ENCODE measurements around the gene ACAN. TPM values are rescaled to one million over a fixed set of nuclear protein-coding genes. Genes with fewer than 3 reads are reported as not detected.

Gene ACAN
- total RNA-seq, 4 donors from 2014 or later, result 0.60 to 11.4 (median 1.8) TPM

DNA sequence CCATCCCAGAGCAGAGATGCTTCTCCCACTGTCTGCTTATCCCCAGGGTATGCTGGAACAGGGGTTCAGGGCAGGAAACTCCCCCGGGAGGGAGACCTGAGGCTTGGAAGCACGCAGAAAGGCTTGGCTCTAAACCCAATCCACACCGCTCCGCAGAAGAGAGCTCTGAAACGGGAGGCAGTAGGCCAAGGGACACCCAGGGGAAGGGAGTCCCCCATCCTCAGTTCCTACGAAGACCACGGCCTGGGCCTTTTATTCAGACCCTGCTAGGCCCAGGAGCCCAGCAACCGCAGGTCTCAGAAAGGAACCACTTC is 93.9 kb downstream of the ACAN start:
- peaks cover 0 to 31% (median 0%) of the 10 kb centered on the region in 3 donors for H3K36me3 ChIP-seq
- H3K4me1 ChIP-seq, result peaks cover 0 to 36% (median 23%) of the 10 kb centered on the region in 4 donors
- no peak overlapping the region for H3K4me3 ChIP-seq
- H3K9me3 ChIP-seq, result no peaks in the 10 kb centered on the region
- peak overlapping the region in 2 of 4 donors; percentile 66 to 84 for H3K27ac ChIP-seq
- no peak for DNase-seq (ENCODE audit: low spot score in 2 of 2)
- 19 to 22% methylated on average over 7 to 8 of the region's 8 CpGs for WGBS, 2 donors
- TF ChIP-seq POLR2A (IDR thresholded peaks at IDR 0.05), result no peak
- TF ChIP-seq, protein P1, sequence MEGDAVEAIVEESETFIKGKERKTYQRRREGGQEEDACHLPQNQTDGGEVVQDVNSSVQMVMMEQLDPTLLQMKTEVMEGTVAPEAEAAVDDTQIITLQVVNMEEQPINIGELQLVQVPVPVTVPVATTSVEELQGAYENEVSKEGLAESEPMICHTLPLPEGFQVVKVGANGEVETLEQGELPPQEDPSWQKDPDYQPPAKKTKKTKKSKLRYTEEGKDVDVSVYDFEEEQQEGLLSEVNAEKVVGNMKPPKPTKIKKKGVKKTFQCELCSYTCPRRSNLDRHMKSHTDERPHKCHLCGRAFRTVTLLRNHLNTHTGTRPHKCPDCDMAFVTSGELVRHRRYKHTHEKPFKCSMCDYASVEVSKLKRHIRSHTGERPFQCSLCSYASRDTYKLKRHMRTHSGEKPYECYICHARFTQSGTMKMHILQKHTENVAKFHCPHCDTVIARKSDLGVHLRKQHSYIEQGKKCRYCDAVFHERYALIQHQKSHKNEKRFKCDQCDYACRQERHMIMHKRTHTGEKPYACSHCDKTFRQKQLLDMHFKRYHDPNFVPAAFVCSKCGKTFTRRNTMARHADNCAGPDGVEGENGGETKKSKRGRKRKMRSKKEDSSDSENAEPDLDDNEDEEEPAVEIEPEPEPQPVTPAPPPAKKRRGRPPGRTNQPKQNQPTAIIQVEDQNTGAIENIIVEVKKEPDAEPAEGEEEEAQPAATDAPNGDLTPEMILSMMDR (IDR thresholded peaks at IDR 0.05), result no peak
- TF ChIP-seq EP300 (IDR thresholded peaks at IDR 0.05), result no peak
- H3K27me3 ChIP-seq, result peaks cover 0 to 28% of the 10 kb centered on the region in 2 donors

DNA sequence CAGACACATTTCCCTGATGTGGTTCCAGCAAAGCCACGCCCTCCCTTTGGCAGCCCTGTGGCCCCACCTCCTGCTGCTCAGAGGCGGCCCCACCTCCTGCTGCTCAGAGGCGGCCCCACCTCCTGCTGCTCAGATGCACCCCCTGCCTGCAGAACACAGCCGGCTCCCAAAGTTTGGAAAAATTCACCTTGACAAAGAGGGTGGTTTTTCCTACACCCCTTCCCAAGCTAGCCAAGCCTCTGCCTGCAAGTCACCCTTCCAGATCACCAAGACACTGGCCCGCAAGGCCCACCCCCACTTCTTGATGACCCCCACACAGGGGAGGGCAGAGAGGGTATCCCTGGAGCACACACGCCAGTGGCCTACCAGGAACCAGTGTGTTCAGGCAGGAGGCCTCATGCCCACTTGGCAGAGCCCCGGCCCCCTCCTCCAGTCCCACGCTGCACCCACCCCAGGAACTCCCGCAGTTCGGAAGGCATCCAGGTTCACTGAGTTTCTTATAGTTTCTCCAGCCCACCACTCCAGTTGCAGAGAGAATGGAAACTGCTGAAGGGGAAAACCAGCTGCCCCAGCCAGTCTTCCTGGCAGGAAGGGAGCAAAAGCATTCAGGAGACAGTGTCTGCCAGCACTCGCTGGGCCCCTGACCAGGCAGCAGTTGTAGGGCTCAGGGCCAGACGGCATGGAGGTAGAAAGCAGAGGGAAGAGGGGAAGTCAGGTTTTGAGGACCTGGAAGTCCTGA is 94.4 kb downstream of the ACAN start:
- Histone ChIP-seq H3K27me3 (peaks cover 0 to 28% of the 10 kb centered on the region in 2 donors), H3K4me1 (peaks cover 0 to 36% (median 23%) of the 10 kb centered on the region in 4 donors), H3K9me3 (no peaks in the 10 kb centered on the region), H3K27ac (peak overlapping the region in 3 of 4 donors; percentile 14 to 84 (median 66)), H3K36me3 (peaks cover 0 to 36% (median 0%) of the 10 kb centered on the region in 3 donors), H3K4me3 (no peak overlapping the region)
- TF ChIP-seq, protein P1 (IDR thresholded peaks at IDR 0.05), result peak; percentile 40 to 80 (median 69)
- peak; percentile 8 to 13 for TF ChIP-seq EP300 (IDR thresholded peaks at IDR 0.05)
- no peak for TF ChIP-seq POLR2A (IDR thresholded peaks at IDR 0.05)
- peak; percentile 71 to 79 for DNase-seq (ENCODE audit: low spot score in 2 of 2)
- 39 to 43% methylated on average over 9 to 12 of the region's 12 CpGs for WGBS, 2 donors

DNA sequence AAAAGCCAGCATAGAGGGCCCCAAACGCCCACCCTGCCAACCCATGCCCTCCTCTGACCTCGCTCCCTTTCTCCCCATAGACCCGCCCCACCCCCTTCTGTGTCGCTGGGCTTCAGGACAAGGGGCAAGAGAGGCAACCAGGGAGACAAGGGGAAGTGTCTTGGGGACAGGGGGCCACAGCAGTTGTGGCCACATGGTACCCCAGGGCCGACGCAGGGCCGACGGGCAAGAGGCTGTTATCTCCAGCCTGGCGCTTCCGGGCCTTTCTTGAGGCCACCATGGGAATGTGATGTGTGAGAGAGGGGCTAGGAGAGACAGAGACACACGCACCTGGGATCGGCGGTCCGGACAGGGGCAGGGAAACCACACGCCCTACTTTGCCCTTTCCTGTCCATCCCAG is 95.5 kb downstream of the ACAN start:
- H3K9me3 ChIP-seq, result no peaks in the 10 kb centered on the region
- no peak overlapping the region for H3K4me3 ChIP-seq
- no peak for DNase-seq (ENCODE audit: low spot score in 2 of 2)
- WGBS, 2 donors, result 82 to 85% methylated on average over 13 to 15 of the region's 15 CpGs
- no peak overlapping the region for H3K27ac ChIP-seq
- TF ChIP-seq EP300 (IDR thresholded peaks at IDR 0.05), result no peak
- TF ChIP-seq, protein P1 (IDR thresholded peaks at IDR 0.05), result no peak
- no peak for TF ChIP-seq POLR2A (IDR thresholded peaks at IDR 0.05)
- peaks cover 0 to 20% of the 10 kb centered on the region in 2 donors for H3K27me3 ChIP-seq
- H3K36me3 ChIP-seq, result peaks cover 0 to 47% (median 0%) of the 10 kb centered on the region in 3 donors
- H3K4me1 ChIP-seq, result peaks cover 0 to 36% (median 23%) of the 10 kb centered on the region in 4 donors

DNA sequence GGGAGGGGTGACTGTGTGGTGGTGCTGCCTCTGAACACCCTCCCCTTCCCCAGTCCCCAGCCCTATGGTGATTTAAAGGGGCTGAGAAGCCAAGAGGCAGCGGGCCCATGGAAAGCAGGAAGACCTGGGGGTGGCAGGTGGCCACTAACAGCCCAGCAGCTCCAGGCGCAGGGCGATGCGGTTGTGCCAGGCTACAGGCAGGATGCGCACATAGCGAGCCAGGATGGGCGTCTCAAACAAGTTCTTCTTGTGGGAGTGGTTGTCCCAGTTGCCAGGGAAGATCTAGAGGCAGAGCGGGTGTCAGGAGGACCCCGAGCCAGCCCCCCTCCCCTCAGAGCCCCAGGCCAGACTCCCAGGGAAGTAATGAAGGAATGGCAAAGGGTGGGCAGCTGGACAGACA is 96.0 kb downstream of the ACAN start:
- 82 to 85% methylated on average over 8 to 9 of the region's 9 CpGs for WGBS, 2 donors
- H3K4me1 ChIP-seq, result peaks cover 0 to 35% (median 22%) of the 10 kb centered on the region in 4 donors

More for the DNA sequence above, 96.0 kb downstream of the ACAN start:
- Histone ChIP-seq H3K4me3 (no peak overlapping the region), H3K36me3 (peaks cover 0 to 50% (median 0%) of the 10 kb centered on the region in 3 donors), H3K9me3 (no peaks in the 10 kb centered on the region), H3K27me3 (peaks cover 0 to 15% of the 10 kb centered on the region in 2 donors), H3K27ac (no peak overlapping the region)
- DNase-seq (ENCODE audit: low spot score in 2 of 2), result no peak
- no peak for TF ChIP-seq EP300 (IDR thresholded peaks at IDR 0.05)
- TF ChIP-seq, protein P1 (IDR thresholded peaks at IDR 0.05), result no peak

All from tibial nerve (tissue), 4 donors.